GM18517 (cell line): Measurements from ENCODE around the gene EIF4B.
"Not testable (repeated sequence)": the region's sequence is repeated elsewhere in the genome, so short reads cannot be mapped to it uniquely, and the experiment has no call there.

Experiments
- ATAC-seq: cut with Tn5 transposase; IDR thresholded peaks from one replicate; pipeline ENCODE4 v1.9.1; 2021; ENCODE audit warnings: mild to moderate bottlenecking, moderate library complexity; ENCODE audit not compliant: unreplicated experiment

EIF4B gene

GRCh38 chr12:53005986-53006809 is at the start of gene EIF4B:
EIF4B (plus strand) TSS chr12:53006456; CDS start chr12:53006484, 28 bp downstream.
- ATAC-seq = peak; percentile 93

DNA sequence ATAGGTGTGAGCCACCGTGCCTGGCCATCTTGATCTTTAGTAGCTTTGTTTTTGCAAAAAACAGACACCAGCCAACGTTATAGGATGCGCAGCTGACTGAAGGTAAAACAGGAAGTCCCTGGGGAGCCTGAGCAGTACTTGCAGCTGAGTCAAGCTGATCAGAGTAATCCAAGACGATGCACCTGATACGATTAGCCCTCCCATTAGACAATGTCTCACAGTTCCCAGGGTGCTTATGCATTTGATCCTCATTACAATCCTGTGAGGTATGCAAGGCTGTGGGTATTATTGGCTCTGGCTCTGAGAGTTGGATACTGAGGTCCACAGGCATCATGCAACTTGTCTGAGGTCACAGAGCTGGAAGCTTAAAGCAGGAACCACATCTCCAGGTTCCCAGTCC is 49.3 kb upstream of the EIF4B start:
- ATAC-seq = no peak

GRCh38 chr12:52964556-52965336 is 41.5 kb upstream of the EIF4B start:
- no peak for ATAC-seq

DNA sequence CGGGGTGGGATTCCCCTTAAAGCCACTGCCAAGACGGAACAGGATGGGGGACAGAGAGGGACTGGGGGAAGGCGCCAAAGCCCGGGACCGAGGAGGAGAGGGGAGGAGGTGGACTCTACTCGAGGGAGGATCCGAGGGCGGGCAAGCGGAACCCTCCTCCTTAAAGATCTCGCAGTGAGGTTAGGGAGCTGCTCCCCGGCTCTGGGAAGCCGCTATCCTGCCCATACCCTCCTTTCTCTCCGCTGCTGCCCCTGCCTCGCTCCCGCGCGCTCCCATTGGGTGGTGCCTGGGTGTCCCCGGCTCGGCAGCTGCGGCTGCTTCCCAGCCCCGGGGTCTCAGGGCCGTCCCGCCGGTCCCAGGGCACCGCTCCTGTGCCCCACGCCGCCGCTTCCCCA is 40.9 kb upstream of the EIF4B start:
- no peak for ATAC-seq

DNA sequence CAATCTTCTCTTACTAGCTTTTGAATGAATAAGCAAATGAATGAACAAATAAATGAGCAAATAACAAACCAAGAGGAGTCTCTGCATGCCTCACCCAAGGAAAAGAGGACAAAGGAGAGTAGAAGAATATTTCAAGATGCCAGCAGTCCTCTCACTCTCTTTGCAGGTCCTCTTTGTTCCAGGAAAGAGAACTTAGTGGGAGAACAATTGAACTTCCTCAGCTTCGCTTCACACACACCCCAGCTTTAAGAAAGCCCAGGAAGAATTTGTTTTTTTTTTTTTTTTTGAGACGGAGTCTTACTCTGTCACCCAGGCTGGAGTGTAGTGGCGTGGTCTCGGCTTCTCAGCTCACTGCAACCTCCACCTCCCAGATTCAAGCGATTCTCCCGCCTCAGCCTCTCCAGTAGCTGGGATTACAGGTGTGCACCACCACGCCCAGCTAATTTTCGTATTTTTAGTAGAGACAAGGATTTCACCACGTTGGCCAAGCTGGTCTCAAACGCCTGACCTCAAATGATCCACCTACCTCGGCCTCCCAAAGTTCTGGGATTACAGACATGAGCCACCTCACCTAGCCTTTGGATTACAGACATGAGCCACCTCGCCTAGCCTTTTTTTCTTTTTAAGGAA is 37.0 kb upstream of the EIF4B start:
- no peak for ATAC-seq

DNA sequence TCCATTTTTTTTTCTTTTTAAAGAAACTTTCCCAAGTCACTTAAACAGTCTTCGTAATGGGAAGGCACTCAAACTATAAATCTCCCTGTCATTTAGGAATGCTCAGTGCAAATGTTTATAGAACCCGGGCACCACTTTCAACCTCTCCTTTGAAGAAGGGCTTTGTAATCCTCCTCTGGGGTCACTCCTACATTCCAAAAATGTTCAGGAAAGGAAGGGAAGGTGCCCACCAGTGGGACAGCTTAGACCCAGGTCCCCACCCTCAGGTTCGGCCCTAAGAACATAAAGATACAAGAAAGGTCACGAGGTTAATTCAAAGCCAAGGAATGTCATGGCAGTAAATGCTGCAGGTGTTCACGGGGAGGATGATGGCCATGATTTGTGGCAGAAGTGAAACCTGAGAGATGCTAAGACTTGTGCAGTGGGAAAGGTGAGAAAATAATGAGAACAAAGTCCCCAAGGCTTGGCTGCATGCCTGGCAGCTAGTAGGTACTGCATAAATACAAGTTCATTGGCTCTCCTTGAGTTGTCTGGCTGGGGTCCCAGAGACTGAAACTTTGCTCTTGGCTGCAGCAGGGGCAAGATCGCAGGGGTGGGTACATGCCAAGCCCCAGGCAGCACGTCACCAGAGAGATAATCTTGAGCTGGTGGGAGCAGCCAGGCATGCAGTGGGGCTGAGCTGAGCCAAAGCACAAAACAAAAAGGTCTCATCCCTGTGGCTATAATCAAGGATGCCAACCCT is 36.3 kb upstream of the EIF4B start:
- ATAC-seq = no peak

DNA sequence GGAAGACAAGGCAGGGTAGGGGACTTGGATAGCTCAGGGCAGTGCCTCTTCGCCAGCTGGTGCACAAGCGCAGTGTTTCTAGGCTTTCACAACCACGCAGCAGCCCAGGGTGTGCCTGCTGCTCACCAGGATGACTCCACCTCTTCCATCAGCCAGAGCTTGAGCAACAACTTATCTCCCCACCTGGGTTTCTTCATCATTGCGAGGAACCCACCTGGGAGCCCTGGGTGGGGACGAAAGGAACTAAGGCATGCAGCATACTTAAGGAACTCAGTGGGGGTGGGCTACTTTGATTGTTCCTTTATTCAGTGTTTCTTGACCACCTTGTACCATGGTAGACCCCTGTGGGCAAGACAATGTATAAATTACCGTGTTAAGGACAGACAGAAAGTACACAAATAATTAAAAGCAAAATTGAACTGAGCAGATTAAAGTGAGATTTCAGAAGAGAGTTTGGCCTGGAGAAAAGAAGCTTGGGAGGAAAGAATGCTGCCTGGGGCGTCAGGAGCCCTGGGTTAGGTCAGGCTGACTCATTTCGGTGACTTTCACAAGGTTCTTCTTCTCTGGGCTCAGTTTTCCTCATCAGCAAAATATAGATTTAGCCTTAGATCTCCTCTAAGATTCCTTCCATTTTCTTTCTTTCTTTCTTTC is 34.5 kb upstream of the EIF4B start:
- ATAC-seq = no peak

DNA sequence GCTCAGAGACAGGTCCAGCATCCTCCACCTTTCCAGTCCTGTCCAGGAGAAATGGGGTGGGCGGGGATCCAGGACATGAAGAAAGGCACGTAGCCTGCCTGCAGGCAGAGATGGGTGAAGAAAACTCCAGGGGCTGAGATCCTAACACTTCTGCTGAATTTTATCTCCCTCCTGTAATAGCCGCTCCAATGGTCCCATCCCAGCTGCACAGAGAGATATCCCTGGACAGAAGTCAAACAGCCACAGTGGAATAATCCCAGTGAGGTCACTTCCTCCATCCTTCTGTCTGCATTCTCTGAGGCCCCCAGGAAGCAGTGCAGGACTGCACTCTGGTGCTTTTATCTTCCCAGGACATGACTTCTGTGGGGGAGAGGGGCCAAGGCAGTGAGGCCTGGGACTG is 31.1 kb upstream of the EIF4B start:
- no peak for ATAC-seq

DNA sequence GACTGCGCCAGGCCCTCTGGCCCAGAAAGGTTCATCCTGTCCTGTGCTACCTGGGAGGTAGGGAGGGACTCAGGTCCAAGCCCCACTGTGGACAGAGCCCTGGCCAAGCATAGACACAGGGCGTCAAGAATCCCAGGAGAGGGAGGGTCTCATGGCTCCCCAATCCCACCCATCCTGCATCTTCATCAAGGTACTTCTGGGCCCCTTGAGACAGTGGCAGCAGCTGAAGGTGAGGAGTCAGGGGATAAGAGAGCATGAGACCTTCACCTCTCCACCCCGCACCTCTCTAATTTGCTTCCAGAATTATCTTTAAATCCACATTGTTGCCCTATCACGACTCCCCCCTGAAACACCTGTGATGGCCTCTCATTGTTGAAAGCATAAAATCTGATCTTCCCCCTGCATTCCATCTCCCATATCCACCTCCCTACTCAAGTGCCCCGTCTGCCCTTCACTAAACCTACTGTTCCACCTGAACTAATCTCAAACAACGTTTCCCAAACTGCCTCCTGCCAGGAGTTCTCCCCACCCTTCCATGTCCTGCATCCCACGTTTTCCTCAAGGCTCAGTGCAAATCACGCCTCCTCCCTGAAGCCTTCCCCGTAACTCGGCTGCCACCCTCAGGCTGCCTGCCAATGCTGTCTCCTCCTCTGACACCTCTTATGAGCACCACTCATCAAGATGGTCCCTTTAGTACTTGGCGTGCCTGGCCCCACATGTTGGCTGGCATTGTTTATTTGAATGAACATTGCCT is 30.3 kb upstream of the EIF4B start:
- ATAC-seq = no peak

DNA sequence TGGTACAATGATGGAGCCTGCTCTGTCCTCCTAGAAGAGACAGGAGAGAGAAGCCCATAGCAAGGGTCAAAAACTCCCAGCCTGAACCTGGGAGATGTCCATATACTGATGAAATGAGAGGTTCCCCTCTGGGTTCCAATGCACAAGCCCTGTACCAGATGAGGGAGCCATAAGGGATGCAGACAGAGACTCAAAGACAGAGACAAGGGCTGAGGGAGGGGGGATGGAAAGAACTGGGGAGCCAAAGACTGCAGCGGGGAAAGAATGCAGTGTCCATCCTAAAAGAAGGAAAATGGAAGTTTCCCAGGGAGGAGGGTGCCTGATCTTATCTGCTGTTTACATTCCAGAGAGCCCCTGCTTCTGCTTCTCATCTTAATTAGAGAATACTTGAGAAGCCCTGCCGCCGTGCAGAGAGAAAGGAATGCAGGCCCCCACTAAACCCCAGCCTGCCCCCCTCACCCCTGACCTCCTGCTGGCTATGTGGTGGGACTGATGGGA is 29.6 kb upstream of the EIF4B start:
- no peak for ATAC-seq

- no peak for ATAC-seq
Observed at GRCh38 chr12:52977170-52977569, 29.1 kb upstream of the EIF4B start.

- no peak for ATAC-seq
Observed at GRCh38 chr12:52980096-52980649, 26.1 kb upstream of the EIF4B start.

GRCh38 chr12:52980650-52981423 is 25.4 kb upstream of the EIF4B start:
- ATAC-seq = no peak

DNA sequence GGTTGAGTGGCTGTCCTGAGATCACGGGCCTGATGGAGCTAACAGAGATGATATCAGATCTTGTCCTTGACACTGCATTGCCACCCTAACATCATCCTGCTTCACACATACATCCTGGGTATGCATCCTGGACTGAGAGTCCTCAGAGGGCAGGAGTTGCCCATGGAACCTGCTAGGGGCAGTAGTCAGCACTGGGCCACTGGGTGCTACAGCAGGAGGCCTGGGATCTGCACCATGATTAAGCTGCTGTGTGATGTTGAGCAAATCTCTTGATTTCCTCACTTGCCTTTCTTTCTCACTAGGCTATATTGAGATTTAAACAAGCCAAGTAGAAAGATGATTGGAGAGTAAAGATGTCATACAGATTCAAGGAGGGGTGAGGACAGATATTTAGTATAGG is 22.1 kb upstream of the EIF4B start:
- no peak for ATAC-seq

DNA sequence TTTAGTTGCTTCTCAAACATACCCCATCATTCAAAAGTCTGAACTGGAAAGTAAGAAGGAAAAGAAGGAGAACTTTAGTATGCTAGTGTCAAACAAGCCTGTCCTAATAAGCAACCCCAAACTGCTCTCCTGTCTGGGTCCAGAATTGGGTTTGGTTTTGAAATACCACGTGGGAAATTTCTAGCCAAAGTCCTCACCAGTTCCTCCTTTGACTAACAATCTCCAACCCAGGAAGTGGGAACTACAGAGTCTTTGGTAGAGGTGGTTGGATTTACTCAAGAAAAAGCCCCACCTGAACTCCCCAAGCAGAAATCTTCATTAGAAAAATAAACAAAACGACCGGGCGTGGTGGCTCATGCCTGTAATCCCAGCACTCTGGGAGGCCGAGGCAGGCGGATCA is 17.4 kb upstream of the EIF4B start:
- no peak for ATAC-seq

- no peak for ATAC-seq
Observed at GRCh38 chr12:52990206-52990605, 16.1 kb upstream of the EIF4B start.

DNA sequence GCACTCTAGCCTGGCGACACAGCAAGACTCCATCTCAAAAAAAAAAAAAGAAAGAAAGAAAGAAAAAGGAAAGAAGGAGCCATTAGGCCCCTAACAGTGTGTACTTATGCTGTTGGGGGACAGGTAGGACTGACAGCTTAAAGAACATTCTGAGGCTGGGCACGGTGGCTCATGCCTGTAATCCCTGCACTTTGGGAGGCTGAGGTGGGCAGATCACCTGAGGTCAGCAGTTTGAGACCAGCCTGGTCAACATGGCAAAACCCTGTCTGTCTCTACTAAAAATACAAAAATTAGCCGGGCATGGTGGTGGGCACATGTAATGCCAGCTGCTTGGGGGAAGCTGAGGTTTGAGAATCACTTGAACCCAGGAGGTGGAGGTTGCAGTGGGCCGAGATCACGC is 14.0 kb upstream of the EIF4B start:
- not testable (repeated sequence) for ATAC-seq

DNA sequence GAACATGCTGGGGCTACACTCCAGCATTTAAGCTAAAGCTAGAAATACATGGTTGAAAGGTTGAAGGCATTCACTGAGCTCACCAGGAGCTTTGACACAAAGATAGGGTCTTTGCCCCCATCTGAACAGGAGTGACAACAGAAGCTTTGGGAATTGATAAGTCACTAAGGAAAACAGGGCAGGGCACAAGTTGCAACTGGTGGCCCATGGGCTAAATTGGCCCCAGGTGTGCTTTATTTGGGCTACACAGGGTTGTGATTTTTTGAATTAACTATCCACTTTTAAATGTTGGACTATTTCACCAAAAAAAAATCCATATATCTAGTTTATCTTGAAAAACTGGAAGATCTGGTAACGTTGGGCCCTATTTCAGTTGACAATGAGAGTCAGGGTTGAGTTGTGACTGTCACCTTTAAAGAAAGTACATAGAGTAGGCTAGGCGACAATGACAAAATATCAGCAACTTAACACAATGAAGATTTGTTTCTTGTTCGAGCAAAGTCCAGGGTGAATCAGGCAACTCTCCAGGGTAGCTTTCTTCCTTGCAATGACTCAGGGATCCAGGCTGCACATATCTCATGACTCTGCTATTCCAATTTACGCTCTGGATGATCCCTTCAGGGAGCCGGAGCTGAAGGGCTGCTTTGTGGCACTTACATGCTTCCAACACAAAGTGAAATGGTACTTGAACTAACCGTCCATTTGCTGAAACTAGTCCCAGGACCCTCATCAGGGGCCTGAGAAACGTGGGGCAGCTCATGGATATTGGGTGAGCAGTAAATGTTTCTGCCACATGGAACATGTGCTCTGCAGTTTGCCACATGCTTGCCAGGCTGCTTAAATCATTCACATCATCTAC is 13.3 kb upstream of the EIF4B start:
- no peak for ATAC-seq
